A549 treated with CpdA at 1 μM for 4 hours (cell line): ENCODE results near the gene DUSP6. TPM values are rescaled to one million over a fixed set of nuclear protein-coding genes. Genes with fewer than 3 reads are reported as not detected.

ENCODE experiments used
- total RNA-seq: library from RNA; stranded (reverse); fragments of 200-300 nt; extraction: Qiagen RNA extraction; gene quantifications from 5 replicates; pipeline ENCODE4 v1.2.3, GENCODE V29; 2022; ENCODE audit warnings: low read depth

Gene DUSP6, protein sequence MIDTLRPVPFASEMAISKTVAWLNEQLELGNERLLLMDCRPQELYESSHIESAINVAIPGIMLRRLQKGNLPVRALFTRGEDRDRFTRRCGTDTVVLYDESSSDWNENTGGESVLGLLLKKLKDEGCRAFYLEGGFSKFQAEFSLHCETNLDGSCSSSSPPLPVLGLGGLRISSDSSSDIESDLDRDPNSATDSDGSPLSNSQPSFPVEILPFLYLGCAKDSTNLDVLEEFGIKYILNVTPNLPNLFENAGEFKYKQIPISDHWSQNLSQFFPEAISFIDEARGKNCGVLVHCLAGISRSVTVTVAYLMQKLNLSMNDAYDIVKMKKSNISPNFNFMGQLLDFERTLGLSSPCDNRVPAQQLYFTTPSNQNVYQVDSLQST
- 7.6 to 8.2 TPM (median 7.8 TPM) in 5 replicates for total RNA-seq

DNA sequence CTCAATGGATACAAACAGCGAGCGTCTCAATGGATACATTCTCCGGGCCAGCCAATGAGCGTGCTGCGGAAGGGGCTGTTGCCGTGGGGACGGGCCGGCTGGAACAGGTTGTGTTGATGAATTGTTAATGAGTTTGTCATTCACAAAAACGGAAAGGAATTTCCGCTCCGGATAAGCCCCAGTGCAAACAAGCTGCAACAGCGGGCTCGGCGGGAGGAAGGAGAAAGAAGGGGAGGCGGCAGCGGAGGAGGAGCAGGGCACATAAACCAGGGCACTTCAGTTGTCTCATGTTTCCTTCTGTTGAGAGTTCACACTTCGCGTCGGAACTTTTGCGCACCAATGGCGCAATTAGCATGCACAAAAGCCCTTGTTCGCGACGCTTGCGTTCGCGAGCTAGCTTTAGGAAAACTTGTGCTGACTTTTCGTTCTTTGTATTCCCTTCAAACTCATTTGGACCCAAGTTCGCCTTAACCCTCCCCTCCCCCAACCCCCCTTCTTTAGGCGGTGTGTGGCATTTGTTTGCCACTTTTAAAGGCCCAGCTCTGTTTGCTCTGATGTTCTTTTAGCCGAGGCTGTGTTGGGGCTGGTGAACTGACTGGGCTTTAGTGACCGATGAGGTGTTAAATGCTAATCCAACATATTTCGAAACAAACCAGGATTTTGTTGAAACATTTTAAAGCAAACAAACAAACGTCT is at the start of gene DUSP6:
TSS of gene DUSP6 (minus strand) at position 10 of the 696 bp plus-strand sequence. CDS start 462 bp downstream, outside the sequence.

Other genes starting within 250 kb of the DUSP6 start
- gene GALNT4, start 172.3 kb upstream of the DUSP6 start, total RNA-seq, result 3.1 to 5.1 TPM (median 4.3 TPM) in 5 replicates
- 9.6 to 12.6 TPM (median 12.0 TPM) in 5 replicates for gene POC1B, start 173.5 kb upstream of the DUSP6 start, total RNA-seq